ENCODE results near the gene EPO.

EPO gene

DNA sequence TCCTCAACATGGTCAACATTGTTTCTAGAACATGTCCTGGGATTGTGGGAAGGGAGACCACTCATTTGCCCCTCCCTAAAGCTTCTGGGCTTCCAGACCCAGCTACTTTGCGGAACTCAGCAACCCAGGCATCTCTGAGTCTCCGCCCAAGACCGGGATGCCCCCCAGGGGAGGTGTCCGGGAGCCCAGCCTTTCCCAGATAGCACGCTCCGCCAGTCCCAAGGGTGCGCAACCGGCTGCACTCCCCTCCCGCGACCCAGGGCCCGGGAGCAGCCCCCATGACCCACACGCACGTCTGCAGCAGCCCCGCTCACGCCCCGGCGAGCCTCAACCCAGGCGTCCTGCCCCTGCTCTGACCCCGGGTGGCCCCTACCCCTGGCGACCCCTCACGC is at the start of gene EPO:
TSS of gene EPO (plus strand) at position 190 of the 392 bp plus-strand sequence. CDS start 513 bp downstream, outside the sequence.
- DNase-seq = no peak

DNA sequence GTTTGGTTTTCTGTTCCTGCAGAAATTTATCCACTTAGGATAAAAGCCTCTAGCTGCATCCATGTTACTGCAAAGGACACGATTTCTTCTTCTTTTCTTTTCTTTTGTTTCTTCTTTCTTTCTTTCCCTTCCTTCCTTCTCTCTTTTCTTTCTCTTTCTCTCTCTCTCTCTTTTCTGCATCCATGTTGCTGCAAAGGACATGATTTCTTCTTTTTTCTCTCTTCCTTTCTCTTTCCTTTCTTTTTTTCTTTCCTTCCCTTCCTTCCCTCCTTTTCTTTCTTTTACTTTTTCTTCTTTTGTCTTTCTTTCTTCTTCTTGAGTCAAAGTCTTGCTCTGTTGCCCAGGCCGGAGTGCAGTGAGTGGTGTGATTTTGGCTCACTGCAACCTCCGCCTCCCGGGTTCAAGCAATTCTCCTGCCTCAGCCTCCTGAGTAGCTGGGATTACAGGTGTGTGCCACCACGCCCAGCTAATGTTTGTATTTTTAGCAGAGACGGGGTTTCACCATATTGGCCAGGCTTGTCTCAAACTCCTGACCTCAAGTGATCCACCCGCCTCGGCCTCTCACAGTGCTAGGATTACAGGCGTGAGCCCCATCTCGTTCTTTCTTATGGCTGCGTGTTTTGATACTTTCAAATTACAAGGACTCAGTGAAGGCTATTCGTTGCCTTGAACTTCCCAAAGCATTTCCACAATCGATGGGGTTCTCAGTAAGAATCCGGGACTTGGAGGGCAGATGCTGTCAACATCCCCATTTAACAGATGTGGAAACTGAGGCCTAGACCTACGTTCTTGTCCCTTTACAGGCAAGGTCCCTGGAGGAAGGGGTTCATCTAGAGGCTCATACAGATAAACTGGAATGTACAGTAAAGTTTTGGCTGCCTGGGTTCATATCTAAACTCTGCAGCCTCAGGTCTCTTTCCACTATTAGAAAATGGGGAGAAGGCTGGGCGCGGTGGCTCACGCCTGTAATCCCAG is 48.6 kb upstream of the EPO start:
- DNase-seq = no peak

DNA sequence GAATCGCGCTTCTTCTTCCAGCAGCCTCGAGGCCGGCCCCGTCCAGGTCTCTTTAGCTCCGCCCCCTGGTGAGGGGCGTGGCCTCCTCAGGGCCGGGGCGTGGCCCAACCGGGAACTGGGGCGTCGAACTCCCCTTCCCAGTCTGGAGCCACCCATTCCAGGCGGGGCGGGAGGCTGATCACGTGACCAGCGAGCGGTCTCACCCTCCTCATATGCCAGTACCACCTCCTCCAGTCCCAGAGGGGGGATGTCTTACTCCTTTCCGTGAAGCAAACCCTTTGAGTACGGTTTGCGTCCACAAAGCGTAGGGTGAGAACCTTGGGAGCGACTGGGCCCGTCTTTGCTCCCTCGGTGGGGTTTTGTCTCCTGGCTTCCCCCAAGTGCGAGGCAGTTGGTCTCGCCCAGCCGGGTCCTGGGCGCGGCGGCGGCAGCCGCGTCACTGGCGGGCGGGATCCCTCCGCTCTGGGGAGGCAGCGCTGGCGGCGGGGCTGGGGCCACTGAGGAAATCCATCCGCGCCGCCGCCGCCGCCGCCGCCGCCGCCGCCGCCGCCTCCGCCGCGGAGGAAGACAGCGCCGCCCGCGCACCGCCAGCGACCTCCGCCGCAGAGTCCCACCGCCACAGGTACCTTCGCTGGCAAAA is 46.8 kb upstream of the EPO start, which contains the start of gene GNB2:
TSS of gene GNB2 (plus strand) at position 439 of the 640 bp plus-strand sequence. CDS start 2,526 bp downstream, outside the sequence.
- DNase-seq = peak; percentile 97

DNA sequence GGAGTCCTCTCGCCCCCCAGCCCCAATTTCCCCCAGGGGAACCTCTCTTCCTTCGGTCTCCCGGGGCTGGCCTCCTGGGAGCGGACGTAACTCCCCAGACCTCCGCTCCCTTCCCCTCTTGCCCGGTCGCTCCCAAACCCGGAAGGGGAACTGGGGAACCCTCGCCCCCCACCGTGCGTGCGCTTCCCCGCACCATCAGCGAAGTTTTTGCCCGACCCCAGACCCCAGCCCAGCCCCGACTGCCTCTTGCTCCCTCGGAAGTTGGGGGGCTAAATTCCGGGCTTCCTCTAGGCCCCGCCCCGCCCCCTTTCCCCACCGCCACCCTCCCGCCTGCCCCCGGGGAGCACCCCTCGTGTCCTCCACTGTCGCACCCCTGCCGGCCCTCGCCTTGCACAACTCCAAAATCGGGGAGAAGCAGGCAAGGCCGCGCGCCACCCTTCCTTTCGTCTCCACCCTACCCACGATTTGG is 46.3 kb upstream of the EPO start:
- peak; percentile 51 for DNase-seq

DNA sequence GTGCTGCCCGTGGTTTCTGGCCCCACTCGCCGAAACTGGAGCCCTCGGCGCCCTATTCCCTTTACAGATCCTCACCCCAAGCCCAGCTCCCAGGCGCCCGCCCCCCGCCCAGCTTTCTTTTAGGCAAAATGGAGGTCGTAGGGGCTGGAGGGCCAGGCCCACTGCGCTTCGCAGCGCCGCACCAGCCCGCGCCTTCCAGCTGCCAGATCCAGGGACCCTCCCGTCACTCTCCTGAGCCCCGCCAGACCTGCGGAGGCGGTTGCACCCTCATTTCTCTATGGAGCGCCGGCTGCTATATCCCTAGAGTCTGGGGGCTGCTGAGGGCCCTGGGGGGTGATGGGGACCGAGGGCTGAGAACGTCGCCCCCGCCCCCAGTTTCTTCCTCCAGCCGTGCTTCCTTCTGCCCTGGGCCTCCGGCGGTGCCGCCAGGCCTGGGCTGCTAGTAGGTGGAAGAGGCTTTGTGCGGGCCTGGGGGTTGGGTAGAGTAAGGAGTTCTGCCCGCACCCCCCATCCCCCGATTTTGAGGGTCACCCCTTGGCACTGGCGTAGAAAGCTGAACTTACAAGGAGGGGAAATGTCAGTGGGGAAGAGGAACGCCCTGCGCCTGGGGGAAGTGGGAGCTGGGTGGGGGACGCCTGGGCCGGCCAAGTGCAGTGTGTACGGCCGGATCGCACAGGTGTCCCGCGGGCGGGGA is 45.7 kb upstream of the EPO start:
- no peak for DNase-seq

DNA sequence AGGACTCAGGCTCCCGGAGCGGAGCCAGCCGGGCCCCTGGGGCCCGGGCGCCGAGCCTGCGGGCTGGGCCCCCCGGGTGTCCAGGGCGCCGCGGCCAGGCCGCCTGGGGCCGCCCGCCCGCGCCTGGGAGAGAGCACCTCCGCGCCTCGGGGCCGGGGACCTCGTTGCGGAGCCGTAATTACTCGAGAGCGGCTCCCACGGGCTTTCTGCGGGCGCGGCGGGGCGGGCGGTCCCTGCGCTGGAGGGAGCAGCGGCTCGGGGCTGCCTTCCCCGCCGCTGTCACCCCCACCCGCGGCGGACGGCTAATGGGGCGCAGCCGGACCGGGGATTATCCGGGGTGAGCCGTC is 45.2 kb upstream of the EPO start:
- DNase-seq = peak; percentile 45

DNA sequence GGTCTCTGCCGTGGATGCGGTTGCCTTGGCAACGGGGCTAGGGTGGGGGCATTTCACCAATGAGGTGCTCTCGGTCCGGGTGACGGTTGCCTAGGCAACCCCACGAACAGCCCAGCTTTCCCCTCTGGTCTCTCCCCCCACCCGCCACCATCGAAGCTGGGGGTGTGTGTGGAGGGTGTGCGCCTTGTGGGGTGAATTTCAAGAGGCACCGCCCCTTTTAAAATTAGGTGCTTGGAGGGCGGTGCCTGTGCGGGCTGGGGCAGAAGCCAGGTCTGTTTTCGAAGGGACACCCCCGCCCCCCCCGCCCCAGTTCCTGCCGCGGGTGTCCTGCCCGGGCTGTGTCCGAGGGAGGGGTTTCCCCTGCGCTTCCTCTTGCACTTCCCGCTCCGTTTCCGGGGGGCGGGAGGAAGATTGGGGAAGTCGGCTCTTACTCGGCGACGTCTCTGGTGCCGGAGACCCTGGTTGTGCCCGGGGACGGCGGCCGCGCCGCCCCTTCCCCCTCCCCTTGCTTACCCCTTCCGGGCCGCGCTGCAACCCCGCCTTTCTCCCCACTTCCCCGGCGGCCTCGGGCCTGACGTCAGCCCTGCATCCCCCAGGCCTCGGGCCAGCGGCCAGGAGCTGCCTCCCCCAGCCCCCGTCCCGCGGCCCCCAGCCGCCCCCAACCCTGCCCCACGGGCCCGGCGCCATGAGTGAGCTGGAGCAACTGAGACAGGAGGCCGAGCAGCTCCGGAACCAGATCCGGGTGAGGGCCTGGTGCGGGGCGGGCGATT is 44.5 kb upstream of the EPO start:
- DNase-seq = peak; percentile 82

DNA sequence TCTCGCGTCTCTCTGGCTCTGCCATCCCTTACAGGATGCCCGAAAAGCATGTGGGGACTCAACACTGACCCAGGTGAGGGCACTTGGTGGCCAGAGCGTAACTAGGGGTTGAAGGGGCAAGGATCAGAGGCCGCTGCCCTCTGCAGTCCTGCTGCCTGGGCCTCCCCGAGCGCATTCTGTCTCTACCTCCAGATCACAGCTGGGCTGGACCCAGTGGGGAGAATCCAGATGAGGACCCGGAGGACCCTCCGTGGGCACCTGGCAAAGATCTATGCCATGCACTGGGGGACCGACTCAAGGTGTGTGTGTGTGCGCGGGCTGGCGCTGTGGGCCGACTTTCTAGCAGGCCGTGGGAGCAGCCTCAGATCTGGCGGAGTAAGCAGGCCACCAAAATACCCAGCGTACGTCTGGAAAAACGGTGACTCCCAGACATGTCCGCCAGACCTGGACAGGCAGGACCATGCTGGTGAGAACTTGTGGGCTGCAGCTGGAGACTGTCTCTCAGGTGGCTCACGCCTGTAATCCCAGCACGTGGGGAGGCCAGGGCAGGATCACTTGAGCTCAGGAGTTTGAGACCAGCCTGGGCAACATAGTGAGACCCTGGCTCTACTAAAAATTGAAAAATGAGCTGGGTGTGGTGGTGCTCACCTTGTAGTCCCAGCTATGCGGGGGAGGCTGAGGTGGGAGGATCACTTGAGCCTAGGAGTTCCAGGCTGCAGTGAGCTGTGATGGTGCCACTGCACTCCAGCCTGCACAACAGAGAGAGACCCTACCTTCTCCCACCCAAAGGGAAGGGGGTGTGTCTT is 43.6 kb upstream of the EPO start:
- DNase-seq = no peak

DNA sequence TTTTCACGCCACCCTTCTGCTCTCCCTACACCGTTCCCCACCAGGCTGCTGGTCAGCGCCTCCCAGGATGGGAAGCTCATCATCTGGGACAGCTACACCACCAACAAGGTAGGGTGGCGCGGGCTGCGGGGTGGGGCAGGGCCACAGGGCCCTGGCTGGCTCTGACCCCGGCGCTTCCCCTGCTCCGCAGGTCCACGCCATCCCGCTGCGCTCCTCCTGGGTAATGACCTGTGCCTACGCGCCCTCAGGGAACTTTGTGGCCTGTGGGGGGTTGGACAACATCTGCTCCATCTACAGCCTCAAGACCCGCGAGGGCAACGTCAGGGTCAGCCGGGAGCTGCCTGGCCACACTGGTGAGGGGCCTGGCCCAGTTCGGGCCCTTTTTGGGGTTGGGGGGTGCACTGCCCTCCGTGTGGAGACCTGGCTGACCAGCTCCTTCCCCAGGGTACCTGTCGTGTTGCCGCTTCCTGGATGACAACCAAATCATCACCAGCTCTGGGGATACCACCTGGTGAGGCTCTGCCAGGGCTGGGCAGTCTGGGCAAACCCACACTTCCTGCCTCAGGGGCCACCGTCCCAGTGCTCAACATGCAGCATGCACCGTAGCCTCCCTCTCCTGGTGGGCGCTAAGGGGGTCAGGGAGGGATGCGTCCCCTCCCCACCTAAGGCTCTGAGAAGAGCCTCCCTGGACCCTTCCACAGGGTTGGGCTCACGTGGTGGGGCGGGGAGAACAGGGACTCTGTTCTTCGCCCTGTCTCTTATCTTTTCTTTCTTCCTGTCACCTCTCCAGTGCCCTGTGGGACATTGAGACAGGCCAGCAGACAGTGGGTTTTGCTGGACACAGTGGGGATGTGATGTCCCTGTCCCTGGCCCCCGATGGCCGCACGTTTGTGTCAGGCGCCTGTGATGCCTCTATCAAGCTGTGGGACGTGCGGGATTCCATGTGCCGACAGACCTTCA is 42.7 kb upstream of the EPO start:
- DNase-seq = no peak

DNA sequence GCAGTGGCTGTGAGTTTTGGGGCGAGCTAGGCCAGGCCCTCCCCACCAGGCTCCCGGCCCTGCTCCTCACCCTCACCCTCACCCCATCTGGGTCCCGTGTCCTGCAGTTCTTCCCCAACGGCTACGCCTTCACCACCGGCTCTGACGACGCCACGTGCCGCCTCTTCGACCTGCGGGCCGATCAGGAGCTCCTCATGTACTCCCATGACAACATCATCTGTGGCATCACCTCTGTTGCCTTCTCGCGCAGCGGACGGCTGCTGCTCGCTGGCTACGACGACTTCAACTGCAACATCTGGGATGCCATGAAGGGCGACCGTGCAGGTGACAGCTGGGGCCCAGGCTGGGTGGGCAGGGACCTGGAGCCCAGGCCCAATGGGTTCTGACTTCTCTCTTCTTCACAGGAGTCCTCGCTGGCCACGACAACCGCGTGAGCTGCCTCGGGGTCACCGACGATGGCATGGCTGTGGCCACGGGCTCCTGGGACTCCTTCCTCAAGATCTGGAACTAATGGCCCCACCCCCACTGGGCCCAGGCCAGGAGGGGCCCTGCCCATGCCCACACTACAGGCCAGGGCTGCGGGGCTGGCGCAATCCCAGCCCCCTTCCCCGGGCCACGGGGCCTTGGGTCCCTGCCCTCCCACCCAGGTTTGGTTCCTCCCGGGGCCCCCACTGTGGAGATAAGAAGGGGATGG is 41.8 kb upstream of the EPO start:
- DNase-seq = no peak

DNA sequence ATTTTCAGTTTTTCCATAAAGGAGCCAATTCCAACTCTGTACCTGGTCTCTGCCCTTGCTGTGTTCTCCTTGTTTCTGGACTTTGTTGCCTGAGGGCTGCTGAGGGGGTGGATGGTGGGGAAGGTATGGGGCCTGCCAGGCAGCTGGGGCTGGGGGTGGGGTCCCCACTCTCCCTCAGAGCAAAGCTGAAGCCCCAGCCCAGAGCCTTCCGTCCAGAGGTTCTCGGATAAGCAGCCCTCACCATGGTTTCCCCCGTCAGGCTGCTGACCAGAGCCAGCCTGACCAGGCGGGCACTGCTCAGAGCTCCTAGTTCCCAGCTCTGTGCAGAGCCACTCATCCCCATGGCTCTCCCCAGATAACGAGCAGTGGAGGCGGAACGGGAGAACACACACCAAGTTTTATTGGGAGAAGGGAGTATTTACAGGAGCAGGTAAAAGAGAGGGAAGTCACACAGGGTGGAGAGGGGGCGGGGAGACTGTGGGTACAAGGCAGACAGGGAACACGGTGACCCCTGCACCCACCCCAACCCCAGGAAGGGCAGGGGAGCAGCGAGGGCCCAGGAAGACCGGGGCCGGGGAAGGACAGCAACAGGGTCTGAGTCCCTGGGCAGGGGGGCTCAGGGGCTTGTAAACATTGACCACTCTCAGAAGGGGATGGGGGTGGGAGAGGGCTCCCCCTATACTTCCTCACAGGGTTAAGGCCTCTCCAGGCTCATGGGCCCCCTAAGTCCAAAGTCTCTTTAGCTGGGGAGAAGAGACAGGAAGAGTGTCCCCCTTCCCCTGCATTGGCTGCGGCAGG is 40.9 kb upstream of the EPO start:
- DNase-seq = no peak

DNA sequence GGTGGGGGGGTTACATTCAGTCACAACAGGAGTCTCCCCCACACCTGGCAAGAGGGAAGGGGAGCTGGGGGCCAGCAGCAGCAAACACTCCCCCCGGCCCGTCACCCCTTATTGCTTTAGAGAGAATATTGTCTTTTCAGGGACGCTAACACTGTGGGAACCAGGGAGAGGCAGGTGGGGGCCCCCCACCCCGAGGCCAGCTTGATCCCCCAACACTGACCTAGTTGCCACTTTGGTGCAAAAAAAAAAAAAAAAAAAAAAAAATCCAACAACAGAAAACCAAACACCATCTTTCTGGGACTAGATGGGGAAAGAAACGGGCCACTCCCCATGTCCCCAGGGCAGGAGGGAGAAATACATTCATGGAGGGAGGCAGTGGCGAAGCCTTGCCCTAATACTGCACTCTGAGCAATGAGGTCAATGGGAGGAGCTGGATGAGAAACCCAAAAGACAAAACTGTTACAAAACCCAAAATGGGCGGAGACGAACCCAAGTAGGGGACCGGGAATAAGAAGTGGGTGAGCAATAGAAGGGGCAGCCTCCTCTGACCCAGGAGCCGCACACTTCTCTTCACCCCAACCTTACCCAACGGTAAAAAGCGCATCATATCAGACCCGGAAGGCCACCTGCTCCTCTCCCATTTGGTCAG is 40.2 kb upstream of the EPO start:
- DNase-seq = no peak

DNA sequence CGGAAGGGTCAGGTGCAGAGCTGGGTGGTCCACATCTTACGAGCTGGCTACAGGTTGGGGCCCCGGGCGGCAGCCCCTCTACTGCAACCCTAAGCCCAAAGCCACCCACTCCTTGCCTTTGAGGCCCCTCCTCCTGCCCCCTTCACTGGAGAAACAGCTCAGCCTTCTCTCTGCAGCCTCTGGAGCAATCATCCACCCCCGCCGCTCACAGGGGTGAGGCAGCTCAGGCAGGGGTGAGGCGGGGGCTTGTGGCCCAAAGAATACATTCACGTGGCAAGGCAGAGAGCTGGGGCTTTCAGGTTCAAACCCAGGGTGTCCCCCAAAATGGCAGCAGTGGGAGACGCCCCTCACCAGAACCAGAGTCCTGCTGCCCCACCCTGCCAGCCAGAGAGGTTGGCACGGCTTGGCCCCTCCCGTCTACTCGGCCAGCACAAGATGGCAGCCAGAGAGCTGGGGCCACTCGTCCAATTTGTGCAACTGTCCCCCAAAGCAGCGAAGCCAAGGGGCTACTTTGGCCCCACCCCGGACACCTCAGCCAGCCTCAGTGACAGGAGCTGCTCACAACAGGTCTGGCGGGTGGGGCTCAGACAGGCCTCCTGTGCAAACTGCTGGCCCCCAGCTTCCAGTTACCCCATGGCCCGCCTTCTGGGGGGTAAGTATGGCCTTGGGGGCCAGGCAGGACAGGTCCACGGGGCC is 39.5 kb upstream of the EPO start:
- no peak for DNase-seq

DNA sequence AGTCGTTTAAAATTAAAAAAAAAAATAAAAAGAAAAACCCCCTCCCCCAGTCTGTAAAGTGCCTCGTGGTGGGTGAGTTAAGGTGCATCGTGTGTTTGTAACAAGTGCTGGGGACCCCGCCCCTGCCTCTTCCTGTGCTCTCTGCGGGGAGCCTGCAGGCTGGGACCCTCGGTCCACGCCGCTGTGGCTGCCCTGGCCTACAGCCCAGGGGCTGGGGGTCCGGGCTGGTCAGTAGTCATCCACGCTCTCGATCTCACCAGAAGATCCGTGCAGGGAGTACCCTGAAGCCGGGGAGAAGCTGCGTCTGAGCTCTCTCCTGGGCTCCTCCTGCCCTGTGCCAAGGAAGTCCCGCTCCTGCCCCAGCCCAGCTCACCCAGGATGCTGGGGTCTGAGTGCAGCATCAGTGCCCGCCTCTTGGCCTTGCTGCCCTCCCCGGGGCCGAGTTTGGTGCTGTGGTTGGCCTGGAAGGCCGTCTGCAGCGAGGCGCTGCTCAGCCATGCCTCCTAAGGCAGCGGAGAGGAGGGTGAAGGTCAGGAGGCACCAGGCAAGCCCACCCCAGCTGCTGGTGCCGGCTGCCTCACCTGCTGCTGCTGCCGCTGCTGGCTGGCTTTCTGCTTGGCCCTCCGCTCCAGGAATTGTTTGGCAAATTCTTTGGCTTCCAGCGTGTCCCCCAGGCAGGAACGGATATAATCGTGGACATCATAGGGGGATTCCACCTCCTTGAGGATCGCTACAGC is 38.6 kb upstream of the EPO start:
- DNase-seq = no peak

DNA sequence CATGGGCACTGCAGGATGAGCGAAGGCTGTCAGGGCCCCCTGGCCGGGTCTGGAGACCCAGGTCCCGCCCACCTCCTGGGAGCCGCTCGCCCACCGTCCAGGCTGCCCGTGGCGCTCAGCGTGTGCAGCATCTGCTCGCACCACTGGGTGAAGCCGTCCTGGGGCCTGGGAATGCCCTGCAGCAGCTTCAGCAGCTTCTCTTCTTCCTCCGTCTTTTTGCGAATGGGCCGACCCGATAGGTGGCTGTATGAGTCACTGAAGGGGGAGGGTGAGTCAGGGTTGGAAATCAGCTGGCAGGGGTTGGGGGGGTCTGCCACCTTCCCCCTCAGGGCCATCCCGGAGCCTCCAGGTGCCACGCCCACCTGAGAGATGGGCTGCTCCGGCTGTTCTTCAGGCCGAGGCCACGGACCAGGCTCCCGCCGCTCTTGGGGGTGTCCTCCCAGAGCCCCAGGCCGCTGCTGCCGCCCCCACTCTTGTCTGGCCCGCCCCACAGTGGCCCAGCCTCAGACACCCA is 38.0 kb upstream of the EPO start:
- no peak for DNase-seq

DNA sequence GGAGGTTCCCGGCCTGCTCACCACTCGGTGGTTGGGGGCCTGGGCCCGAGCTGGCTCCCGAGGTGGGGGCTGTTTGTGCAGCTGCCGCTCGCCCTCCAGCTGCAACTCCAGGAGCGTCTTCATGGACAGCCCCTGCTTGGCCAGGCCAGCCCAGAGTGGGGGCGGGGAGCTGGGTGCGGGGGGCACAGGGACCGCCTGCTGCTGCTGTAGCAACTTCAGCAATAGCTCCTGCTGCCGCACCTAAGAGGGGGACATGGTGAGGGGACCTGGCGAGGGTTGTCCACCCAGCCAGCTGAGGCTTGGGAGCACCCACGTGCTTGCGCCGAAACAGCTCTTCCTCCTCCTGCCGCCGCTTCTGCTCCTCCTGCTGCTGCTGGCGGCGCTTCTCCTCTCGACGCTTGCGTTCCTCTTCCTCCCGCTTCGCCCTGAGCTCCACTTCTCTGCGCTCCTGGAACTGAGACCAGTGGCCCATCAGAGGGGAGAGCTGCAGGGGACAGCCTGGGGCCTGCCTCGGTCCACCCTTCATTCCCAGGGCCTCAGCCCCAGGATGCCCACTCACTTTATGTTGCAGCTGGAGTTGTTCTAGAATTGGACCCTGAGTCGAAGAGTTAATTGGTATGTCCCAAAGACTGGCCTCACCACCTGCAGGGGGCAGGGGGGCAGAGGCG is 37.1 kb upstream of the EPO start:
- no peak for DNase-seq

Measured in activated CD8-positive, alpha-beta memory T cell treated with anti-CD3 and anti-CD28 coated beads, Interleukin-2, amount 50 U/mL, for 4 hours (primary cell).